Suprapubic skin (tissue), 4 donors: Measurements from ENCODE around the gene SMIM13.

Experiments
- EP300 ChIP-seq: sonication (generic); formaldehyde crosslinking; IDR thresholded peaks from one replicate; pipeline ENCODE4 v1.6.1; 2017; ENCODE audit warnings: antibody characterized with exemption
- POLR2A ChIP-seq, 2 donors: fragments of 450-650 bp; IDR thresholded peaks; one replicate each; pipeline ENCODE4 v1.6.1; 2017; ENCODE audit warnings: antibody characterized with exemption in 2 of 2, mild to moderate bottlenecking in 2 of 2, moderate library complexity in 2 of 2
- POLR2AphosphoS5 ChIP-seq, 3 donors: sonication (generic); formaldehyde crosslinking; IDR thresholded peaks; one replicate each; pipeline ENCODE4 v1.6.1; 2017; ENCODE audit warnings: antibody characterized with exemption in 3 of 3
- TF ChIP-seq, protein P1 (sequence below), 2 donors: fragments of 200-600 bp in 1 of 2; fragments of 450-650 bp in 1 of 2; sonication (generic) in 1 of 2; IDR thresholded peaks; one replicate each; pipeline ENCODE4 v1.5.1; 2016 to 2019; ENCODE audit warnings: antibody characterized with exemption in 2 of 2, mild to moderate bottlenecking in 1 of 2, moderate library complexity in 1 of 2

DNA sequence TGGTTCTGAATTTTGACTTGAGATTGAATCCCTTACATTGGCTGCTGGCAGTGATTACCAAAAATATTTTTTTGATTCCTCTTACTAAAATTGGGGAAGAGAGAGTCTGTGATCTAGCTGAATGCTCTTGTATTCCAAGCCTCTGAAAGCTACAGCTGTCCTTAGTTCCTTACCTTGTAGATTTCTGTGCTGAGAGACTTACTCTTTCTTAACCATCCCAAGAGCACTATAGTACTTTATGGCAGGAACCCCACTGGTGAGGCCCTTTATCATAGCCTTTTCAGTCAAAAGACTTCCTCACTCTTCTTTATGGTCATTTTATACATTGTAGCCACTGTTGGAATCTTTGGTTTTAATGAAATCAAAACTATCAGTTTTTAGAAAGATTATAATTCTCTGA, 37.0 kb downstream of the SMIM13 start:
- TF ChIP-seq POLR2A (IDR thresholded peaks at IDR 0.05) (no peak), EP300 (no peak), POLR2AphosphoS5 (IDR thresholded peaks at IDR 0.05) (no peak)
- TF ChIP-seq, protein P1, sequence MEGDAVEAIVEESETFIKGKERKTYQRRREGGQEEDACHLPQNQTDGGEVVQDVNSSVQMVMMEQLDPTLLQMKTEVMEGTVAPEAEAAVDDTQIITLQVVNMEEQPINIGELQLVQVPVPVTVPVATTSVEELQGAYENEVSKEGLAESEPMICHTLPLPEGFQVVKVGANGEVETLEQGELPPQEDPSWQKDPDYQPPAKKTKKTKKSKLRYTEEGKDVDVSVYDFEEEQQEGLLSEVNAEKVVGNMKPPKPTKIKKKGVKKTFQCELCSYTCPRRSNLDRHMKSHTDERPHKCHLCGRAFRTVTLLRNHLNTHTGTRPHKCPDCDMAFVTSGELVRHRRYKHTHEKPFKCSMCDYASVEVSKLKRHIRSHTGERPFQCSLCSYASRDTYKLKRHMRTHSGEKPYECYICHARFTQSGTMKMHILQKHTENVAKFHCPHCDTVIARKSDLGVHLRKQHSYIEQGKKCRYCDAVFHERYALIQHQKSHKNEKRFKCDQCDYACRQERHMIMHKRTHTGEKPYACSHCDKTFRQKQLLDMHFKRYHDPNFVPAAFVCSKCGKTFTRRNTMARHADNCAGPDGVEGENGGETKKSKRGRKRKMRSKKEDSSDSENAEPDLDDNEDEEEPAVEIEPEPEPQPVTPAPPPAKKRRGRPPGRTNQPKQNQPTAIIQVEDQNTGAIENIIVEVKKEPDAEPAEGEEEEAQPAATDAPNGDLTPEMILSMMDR (IDR thresholded peaks at IDR 0.05), result no peak
